NB4 (cell line): ENCODE results near the gene ZC3H13.

ENCODE experiments used
- DNase-seq: peaks from one replicate; pipeline ENCODE4 v3.0.0; 2010; ENCODE audit warnings: low read depth
- H3K4me3 ChIP-seq: one replicate; pipeline ENCODE4 v1.5.1; 2011; ENCODE audit warnings: mild to moderate bottlenecking, low read depth, low read length, moderate library complexity
- MYC ChIP-seq: IDR thresholded peaks from 2 replicates; pipeline ENCODE4 v1.6.1; 2011; ENCODE audit warnings: low read depth, low read length
- POLR2A ChIP-seq: IDR thresholded peaks from 2 replicates; pipeline ENCODE4 v1.6.1; 2011; ENCODE audit warnings: mild to moderate bottlenecking; ENCODE audit not compliant: insufficient read length; ENCODE audit errors: extremely low read depth
- TF ChIP-seq, protein P1 (sequence below): IDR thresholded peaks from 2 replicates; pipeline ENCODE4 v1.6.1; 2011; ENCODE audit warnings: low read depth, low read length
- TF ChIP-seq, protein P2 (sequence below): IDR thresholded peaks from one replicate; pipeline ENCODE4 v1.5.1; 2012; ENCODE audit warnings: low read depth, low read length

Gene ZC3H13

GRCh38 chr13:46100191-46100815, 47.8 kb upstream of the ZC3H13 start:
- H3K4me3 ChIP-seq, result no peak overlapping the region
- peak; percentile 72 for DNase-seq
- TF ChIP-seq MYC (no peak), POLR2A (no peak)
- TF ChIP-seq, protein P1, sequence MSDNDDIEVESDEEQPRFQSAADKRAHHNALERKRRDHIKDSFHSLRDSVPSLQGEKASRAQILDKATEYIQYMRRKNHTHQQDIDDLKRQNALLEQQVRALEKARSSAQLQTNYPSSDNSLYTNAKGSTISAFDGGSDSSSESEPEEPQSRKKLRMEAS, result no peak
- TF ChIP-seq, protein P2, sequence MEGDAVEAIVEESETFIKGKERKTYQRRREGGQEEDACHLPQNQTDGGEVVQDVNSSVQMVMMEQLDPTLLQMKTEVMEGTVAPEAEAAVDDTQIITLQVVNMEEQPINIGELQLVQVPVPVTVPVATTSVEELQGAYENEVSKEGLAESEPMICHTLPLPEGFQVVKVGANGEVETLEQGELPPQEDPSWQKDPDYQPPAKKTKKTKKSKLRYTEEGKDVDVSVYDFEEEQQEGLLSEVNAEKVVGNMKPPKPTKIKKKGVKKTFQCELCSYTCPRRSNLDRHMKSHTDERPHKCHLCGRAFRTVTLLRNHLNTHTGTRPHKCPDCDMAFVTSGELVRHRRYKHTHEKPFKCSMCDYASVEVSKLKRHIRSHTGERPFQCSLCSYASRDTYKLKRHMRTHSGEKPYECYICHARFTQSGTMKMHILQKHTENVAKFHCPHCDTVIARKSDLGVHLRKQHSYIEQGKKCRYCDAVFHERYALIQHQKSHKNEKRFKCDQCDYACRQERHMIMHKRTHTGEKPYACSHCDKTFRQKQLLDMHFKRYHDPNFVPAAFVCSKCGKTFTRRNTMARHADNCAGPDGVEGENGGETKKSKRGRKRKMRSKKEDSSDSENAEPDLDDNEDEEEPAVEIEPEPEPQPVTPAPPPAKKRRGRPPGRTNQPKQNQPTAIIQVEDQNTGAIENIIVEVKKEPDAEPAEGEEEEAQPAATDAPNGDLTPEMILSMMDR, result no peak

DNA sequence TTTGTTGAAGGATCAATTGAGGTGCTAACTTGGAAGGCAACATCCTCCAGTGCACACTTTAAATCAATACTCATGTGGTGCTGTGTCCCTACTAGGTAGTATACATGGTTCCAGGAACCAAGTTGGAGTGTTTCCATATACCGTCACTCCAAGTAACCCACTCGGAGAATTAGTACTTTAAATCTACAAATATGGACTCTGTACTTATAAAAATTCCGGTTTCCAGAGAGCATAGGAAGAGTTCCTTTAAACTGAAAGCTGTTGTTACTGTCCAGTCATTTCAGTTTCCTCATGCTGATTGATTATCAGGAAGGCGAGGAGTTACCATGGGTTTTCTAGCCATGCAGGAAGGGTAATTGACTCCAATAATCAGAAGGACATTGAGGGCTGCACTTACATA, 45.1 kb upstream of the ZC3H13 start:
- TF ChIP-seq POLR2A (no peak), MYC (no peak)
- TF ChIP-seq, protein P2, result no peak
- TF ChIP-seq, protein P1, result no peak
- no peak overlapping the region for H3K4me3 ChIP-seq
- DNase-seq, result no peak

- DNase-seq, result no peak
- TF ChIP-seq, protein P2, result no peak
- TF ChIP-seq POLR2A, result no peak
- H3K4me3 ChIP-seq, result no peak overlapping the region
These were observed 44.5 kb upstream of the ZC3H13 start for GRCh38 chr13:46097015-46097414.

- no peak for DNase-seq
- TF ChIP-seq, protein P2, result no peak
- no peak for TF ChIP-seq MYC
- TF ChIP-seq, protein P1, result no peak
- no peak for TF ChIP-seq POLR2A
- no peak overlapping the region for H3K4me3 ChIP-seq
These were observed 41.9 kb upstream of the ZC3H13 start for GRCh38 chr13:46094478-46094877.

DNA sequence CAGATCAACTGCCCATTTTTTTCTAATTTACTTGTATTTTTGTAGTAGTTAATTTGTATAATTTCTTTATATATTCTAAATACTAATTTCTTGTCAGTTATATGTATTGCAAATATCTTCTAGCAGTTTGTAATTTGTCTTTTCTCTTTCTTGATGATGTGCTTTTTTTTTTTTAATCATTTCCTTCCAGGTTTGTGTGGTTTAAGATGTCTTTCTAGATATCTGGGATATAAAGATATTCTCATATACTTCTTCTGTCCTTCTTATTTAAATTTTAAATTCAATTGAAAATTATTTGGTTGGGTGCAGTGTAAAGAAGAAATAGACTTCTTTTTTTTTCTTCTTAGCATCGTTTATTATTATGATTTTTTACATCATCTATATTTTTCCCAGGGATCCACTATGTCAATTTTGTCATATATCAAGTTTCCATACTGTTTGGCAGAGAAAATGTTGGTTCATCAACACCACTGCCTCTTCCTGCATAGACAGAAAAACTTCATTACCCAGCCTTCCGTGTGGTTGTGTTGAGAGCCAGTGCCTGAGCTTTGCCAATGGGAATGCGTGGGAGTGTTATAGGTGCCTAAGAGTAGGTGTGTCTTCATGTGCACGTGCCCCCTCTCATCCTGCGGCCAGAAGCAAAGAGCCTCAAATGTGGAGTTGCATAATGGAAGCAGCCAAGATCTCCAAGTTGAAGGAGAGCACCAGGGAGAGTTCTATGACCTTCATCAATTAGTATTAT, 36.4 kb upstream of the ZC3H13 start:
- TF ChIP-seq, protein P2, result no peak
- TF ChIP-seq MYC, result no peak
- TF ChIP-seq POLR2A, result no peak
- TF ChIP-seq, protein P1, result no peak
- H3K4me3 ChIP-seq, result no peak overlapping the region
- DNase-seq, result no peak

GRCh38 chr13:46087481-46087880, 34.9 kb upstream of the ZC3H13 start:
- no peak overlapping the region for H3K4me3 ChIP-seq
- no peak for DNase-seq
- TF ChIP-seq, protein P1, result no peak
- TF ChIP-seq MYC (no peak), POLR2A (no peak)
- TF ChIP-seq, protein P2, result no peak
